HG02973 (cell line): Measurements from ENCODE around the gene PEG3.

ENCODE experiments used
- ATAC-seq: cut with Tn5 transposase; IDR thresholded peaks from one replicate; pipeline ENCODE4 v1.9.1; 2021; ENCODE audit warnings: moderate library complexity; ENCODE audit not compliant: unreplicated experiment

The PEG3 gene

DNA sequence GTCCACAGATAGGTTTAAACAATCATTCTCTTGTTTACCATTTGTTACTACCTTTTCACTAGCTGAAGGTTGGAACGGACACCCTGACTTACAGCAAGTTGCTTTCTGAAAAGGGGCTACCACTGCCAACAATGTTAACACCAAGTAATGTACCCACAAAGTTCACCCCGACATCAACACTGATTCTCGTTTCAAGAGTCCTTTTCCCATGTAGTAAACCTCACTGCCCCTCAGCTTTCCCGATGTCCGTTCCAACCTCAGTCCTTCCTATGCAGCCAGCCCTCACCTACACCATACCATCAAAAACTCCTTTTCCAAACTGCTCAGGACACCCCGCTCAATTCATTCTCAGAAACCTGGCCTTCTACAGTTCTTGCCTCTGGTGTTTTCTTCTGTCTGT lies 29.0 kb downstream of the PEG3 start:
- no peak for ATAC-seq

DNA sequence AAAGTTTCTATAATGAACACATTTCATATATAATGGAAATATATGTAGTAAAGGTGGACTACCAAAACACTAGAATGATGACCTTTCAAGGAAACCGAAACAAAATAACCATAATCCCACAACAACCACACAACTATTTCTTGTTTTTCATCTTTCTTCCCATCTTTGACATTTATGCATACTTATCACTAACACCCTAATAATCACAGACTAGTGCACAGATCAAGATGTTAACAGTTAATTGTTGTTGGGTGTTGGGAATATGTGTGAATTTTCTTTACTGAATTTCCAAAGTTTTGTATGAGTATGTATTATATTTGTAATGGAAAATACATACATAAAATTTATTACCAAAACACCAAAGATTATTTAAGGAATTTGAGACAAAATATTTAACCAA lies 30.3 kb downstream of the PEG3 start:
- ATAC-seq = no peak

GRCh38 chr19:56808717-56809392 lies 31.7 kb downstream of the PEG3 start:
- ATAC-seq = no peak

- ATAC-seq = no peak
Measured at GRCh38 chr19:56806639-56807038, 33.9 kb downstream of the PEG3 start.
